Activated gamma-delta T cell (primary cell): ENCODE measurements around the gene LRRC36.
"Not testable (repeated sequence)": the region's sequence is repeated elsewhere in the genome, so short reads cannot be mapped to it uniquely, and the experiment has no call there.

Source experiments
- DNase-seq: peaks from one replicate; lab custom pipeline; 2025; lab: John Stamatoyannopoulos, UW

The LRRC36 gene

GRCh38 chr16:67405336-67405735, 78.7 kb downstream of the LRRC36 start:
- DNase-seq: no peak

DNA sequence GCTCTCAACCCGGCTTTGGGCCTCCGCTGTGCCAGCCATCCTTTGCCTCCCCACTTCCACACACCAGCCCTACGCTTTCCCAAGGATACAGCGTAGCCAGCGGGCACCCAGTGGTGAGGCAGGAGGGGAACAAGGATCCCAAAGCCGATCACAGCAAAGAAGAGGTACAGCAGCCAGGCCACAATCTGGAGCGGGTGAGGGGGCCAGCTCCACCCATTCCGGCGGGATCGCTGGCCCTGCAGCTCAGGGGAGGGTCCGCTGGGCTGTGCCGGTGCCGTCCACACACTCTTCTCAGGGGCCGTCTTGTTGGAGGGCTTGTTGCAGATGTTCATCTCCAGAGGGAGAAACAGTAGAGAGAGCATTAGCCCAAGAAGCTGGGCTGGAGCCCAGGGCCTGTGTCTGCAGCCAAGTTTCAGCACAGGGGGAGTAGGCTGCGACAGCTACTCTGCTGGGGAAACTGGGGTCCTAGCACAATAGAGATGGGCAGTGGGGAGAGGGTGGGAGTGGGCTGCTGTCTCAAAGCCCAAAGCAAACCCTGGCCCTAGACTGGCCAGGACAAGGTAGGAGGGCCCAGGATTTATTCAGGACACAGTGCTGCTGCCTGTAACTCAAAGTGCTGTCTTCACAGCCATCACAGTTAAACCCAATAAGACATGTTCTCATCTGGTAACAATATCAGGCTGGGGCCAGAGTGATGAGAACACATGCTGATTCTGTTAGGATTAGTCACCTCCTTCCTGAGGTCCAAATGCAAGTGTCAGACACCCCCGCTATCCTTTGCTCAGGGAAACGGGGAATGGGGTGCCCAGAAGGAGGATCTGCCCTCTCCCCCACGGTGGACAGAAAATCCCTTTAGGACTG, 79.7 kb downstream of the LRRC36 start:
- DNase-seq: no peak

DNA sequence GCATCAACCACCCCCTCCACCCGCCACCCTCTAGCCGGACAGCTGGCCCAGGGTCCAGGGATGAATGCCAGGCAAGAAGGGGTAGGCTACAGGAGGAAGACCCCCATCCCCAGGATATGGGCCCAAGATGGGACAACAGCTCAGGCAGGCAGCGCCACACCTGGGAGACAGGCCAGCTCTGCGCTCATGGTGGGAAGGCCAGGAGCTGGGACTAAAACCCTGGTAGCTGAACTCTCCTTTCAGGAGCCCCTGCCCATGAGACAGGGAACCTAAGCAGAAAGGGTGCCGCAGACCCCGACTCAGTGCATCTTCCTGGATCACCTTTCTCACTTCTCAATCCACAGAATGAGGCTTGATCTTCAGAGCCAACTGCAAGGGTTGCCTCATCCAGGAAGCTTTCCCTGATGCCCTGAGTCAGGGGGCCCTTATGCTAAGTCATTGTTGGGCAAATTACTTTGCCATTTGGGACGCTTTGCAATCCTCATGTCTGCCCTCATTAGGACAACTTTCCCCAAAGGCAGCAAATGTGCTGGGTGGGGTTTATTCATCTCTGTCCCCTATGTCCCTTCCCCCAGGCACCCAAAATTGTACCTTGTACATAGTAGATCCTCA, 80.7 kb downstream of the LRRC36 start:
- DNase-seq: no peak

- DNase-seq: no peak
Observed at GRCh38 chr16:67407788-67408452, 81.3 kb downstream of the LRRC36 start.

GRCh38 chr16:67409631-67410030, 83.0 kb downstream of the LRRC36 start:
- DNase-seq: no peak

- no peak for DNase-seq
Observed at GRCh38 chr16:67411339-67411738, 84.7 kb downstream of the LRRC36 start.

GRCh38 chr16:67412294-67412693, 85.7 kb downstream of the LRRC36 start:
- no peak for DNase-seq

DNA sequence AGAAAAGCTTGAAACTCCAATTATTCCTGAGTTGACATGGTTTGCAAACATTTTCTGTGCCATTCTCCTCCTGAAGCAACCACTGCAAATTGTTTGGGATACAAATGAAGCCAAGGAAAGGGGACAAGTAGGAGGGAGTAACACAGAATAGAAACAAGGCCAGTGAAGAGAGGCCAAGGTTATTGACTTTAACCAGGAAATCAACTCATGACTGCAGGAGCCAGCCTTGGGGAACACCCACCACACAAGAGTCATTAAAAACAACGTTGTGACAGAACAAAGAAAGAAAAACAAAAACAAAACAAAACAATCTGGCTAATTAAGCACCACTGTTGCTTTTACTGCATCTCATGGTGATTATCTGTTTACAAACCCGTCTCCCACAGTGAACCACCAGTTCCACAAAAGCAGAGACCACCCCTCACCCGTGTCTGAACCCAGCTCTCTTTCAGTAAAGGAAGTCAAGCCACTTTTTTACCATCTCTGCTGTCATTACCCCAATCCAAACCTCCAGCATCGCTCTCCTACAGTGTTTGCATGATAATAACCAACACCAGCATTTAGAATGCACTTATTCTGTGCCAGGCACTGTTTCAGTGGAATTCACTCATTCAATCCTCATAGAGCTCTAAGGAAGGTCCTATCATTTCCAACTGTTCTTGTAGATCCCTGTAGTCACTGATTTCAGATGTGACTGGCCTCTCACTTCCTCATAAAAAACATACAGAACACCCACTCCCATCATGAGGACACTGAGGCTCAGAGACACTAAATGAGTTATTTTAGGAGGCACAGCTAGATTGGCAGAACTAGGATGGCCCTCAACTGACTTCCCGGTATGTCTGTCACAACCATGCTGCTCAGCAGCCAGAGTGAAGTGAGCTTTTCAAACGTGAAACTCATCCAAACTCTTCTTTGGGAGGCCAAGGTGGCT, 87.6 kb downstream of the LRRC36 start:
- no peak for DNase-seq

- DNase-seq: not testable (repeated sequence)
Observed at GRCh38 chr16:67415421-67415820, 88.8 kb downstream of the LRRC36 start.

DNA sequence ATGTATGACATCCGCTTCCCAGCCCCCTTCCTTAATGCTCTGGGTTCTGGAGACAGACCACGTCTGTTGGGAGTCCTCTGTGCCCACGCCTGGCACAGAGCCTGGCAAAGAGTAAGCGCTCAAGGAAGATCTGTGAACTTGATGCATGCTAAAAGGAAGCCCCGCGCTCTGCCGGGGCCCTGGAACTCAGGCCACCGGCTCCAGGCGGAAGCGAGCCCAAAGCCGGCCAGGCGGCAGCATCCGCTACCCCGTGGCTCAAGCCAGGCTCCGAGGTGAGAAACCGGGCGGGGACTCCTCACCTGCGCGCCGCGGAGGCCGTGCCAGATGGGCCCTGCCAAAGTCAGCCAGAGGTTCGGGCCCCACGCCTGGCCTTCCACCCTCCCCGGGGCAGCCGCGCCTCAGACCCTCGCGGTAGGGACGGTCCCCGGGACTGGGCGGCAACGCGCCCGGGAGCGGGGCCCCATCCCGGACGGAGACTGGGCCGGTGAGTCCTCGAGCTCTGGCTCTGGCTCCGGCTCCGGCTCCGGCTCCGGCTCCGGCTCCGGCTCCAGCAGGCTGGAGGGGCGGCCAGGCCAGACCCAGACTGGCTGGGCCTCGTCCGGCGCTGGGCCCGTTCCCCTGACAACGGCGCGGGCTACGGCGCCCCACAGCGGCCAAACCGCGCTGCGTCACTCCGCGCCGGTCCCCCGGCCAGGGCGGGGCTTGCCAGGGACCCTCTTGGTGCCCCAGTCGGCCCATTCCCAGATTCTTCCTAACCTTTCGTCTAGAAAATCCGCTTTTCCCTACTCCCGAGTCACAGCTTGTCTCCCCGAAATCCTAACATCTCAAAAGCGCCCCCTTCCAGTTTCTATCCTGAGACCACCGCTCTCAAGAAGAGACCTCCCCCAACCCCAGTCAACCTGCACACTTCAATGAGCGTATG, 89.5 kb downstream of the LRRC36 start, which contains the start of gene ZDHHC1:
Gene ZDHHC1 (minus strand): TSS at position 606 of the 922 bp plus-strand sequence. CDS start 8,702 bp downstream, outside the sequence.
- DNase-seq: peak; percentile 32

- no peak for DNase-seq
Observed at GRCh38 chr16:67417333-67418061, 90.9 kb downstream of the LRRC36 start.

DNA sequence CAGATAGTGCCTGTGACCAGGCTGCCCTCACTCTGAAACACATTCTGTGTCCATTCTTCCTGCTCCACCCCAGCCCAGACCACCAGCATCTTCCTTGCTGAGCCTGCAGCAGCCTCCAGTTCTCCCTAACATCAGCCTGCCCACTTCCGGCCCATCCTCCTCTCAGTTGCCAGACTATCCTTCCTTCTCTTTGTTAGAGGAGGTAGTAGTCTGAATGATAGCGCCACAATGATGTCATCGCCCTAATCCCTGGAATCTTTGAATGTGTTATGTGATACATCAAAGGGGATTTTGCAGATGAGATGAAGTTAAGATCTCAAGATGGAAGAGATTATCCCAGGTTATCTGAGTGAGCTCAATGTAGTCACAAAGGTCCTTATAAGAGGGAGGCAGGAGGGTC, 92.9 kb downstream of the LRRC36 start:
- DNase-seq: no peak

DNA sequence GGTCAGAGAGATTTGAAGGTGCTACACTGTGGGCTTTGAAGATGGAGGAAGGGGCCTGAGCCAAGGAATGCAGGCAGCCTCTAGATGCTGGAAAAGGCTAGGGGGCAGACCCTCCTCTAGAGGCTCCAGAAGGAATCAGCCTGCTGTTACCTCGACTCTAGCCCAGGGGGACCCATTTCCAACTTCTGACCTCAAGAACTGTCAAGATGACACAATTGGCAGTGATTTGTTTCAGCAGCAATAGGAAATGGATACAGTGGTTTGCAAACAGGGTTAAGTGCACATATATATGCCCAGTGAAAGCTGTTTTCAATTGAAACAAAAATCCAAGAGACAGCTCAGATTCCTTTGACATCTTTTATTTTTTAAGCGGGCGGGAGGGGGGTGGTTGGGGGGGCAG, 93.3 kb downstream of the LRRC36 start:
- no peak for DNase-seq

DNA sequence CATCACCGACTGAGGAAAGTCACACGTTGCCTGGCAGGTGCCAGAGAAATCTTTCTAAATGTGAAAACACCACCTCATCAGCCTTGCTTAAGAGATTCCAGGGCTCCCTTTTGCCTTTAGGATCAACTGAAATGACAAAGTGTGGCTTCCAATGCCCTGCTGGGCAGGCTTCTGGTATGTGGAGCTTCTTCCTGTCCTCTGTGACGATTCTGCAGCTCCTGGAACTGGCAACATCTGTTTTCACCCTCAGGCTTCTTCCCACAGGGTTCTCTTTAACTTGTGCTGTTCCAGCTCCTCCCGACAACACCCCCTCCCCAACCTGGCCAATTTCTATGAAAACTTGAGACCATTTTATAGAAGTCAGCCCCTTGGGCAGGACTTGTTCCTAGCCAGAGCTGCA, 94.4 kb downstream of the LRRC36 start:
- DNase-seq: no peak

DNA sequence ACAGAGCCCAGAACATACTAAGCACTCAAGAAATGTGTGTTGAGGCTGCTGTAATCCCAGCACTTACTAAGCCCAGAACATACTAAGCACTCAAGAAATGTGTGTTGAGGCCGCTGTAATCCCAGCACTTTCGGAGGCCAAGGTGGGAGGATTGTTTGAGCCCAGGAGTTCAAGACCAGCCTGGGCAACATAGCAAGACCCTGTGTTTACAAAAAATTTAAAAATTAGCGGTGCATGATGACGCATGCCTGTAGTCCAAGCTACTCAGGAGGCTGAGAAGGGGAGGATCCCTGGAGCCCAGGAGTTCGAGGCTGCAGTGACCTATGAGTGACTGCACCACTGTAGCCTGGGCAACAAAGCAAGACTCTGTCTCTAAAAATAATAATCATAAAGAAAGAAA, 96.4 kb downstream of the LRRC36 start:
- no peak for DNase-seq

GRCh38 chr16:67423611-67424260, 97.1 kb downstream of the LRRC36 start:
- DNase-seq: no peak

DNA sequence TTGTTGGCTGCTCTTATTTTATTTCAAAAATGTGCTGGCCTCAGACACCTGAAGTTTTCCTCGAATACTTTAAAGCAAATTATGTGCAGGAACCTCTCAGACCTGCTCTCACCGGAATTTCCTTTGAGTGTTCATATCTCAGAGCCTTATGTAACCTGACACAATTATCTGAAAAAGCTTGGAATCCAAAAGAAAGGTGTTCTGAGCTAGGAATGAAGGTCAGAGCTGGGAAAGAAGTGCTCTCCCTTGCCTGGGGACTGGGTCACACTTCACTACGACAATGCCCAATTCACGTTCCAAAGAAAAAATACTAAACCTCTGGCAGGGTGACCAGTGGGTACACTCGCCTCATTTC, 97.6 kb downstream of the LRRC36 start:
- no peak for DNase-seq

DNA sequence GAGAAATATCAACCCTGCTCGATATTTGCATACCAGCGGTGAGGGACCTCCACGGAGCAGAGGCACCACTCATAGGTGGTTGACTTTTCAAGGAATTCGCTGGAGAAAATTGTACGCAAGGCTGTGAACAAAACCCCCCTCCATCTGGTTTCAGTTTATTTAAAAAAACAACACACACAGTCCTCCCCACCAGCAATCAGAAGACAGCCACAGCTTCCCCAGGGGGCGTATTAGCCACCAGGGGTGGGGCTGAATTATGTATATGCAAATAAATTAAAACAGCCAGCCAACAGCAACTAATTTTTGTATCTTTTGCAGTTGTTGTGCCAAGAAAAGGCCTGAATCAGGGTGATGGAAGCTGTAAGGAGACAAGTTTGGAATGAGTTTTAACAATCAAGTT, 98.4 kb downstream of the LRRC36 start:
- DNase-seq: no peak

- DNase-seq: no peak
Observed at GRCh38 chr16:67425580-67425979, 99.0 kb downstream of the LRRC36 start.
